Inflammatory macrophage (primary cell): ENCODE measurements around the gene KRT7.
A peak's percentile ranks its signal among the peaks of the same experiment; 100 is the strongest.

ENCODE experiments used
- DNase-seq, 2 donors: peaks; one replicate each; pipeline ENCODE4 v3.0.0-alpha.2; 2020 to 2022

The KRT7 gene

DNA sequence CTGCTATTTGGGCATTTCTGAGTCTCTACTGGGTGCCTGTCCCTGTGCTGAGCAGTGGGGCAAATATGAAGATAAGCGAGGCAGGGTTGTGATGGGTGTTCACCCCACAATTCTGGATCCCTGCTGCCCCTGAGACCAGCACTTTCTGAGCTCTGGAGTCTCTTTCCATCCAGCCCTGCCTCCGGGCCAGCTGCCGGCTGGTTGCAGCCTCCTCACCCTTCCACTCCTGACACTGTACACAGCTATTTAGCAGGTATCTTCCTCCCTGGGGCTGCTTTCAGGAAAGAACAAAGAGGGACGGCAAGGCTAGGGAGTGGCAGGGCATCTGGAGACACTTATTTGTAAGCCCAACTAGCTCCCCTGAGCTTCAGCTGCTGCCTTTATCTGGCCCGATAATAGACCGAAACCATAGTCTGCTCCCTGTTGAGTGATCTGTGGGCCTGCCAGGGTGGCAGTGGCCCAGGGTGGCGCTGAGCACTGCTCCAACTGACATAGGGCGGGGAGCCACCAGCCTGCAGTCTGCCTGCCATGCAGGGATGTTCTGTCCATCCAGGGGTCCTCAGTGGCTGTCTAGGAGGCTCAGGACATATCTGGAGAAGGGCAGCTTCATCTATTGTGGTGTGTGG lies 33.6 kb upstream of the KRT7 start:
- no peak for DNase-seq

DNA sequence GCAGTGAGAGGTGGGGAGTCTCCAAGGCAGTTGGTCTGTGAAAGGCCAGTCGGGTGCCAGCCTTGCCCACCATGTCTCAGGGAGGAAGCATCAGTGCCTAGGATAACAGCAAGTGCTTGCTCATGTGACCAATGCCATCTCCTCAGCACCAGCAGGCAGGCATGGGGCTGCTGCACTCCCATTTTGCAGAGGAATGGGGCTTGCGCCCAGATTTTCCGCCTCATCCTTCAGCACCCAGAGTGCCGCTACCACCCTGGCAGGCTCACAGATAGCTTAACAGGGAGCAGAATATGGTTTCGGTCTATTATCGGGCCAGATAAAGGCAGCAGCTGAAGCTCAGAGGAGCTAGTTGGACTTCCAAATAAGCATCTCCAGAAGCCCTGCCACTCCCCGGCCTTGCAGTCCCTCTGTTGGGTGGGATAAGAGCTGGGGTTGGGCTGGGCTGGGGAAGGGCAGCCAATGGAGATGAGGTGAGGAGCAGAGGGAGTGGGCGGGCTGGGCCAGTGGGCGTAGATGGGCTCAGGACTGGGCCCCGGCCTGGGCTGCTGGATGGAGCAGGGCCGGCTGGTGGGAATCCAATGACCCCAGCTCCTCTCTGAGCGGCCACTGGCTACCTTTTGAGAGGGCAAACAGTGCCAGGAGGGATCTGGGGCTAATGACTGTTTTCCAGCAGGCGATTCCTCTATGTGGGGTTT lies 32.8 kb upstream of the KRT7 start:
- no peak for DNase-seq

DNA sequence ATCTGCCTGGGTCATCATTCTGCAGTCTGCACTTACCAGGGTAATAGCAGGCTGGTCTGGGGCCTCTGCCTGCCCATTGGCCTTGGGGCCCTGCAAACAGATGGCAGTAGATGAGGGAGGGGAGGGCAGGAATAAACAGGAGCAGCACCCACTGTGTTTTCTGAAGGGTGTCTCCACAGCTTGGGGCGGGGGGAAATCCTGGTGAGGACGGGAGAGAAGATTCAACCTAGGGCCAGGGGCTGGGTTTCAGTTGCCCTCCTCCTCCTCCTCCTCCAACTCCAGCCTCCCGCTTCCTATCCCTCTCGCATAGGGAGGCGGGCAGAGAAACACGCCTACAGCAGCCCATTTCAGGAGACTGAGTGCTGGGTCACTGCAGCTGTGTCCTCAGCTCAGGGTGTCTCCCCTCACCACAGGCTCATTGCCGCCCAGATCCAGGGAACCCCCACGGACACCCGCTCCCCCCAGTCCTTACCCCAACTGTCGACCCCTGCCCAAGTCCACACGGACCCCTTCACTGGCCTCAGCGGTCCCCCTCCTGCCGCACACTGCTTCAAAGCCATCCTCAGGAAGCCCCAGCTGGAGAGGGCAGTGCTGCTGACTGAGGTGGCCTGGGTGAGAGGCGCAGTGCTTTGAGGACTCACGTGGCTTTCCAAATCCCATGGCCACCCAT lies 32.1 kb upstream of the KRT7 start:
- DNase-seq, result no peak

DNA sequence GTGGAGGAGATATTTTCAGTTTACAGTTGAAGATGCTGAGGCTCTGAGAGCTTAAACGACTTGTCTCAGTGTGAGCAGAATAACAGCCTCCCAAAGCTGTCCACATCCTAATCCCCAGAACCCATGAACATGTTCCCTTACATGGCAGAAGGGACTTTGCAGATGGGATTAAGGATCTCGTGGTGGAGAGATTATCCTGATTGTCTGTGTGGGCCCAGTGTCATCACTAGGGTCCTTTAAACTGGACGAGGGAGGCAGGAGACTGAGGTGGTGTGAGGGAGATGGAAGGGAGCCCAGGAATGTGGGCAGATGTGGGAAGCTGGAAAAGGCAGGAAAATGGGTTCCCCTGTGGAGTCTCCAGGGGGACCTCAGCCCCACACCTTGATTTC lies 31.6 kb upstream of the KRT7 start:
- no peak for DNase-seq

DNA sequence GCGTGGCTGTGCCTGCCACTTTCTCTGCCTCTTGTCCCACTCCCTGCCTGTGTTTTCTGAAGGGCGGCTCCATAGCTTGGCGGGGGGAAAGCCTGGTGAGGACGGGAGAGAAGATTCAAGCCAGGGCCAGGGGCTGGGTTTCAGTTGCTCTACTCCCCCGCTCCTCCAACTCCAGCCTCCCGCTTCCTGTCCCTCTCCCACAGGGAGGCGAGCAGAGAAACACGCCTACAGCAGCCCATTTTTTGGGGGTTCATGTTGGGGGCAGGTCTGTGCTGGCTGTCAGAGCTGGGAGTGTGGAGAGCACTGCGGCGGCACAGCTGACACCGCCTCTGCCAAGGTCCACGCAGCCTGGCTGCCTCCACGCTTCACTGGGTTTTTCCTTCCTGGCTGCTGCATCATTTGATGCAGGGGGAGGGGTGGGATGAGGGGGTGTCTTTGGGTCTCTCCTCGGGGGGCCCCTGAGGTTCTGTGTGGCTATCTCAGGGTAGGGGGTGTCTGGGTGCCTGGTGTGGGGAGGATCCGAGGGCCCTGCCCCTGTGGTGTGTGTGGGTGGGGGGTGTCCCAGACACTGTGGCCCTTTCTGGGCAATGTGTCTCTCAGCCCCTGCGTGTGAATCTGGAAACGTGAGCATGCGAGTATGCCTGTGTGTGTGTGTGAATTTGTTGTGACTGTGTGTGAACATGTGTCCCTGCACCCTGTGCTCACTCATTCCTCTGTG lies 30.5 kb upstream of the KRT7 start:
- no peak for DNase-seq

DNA sequence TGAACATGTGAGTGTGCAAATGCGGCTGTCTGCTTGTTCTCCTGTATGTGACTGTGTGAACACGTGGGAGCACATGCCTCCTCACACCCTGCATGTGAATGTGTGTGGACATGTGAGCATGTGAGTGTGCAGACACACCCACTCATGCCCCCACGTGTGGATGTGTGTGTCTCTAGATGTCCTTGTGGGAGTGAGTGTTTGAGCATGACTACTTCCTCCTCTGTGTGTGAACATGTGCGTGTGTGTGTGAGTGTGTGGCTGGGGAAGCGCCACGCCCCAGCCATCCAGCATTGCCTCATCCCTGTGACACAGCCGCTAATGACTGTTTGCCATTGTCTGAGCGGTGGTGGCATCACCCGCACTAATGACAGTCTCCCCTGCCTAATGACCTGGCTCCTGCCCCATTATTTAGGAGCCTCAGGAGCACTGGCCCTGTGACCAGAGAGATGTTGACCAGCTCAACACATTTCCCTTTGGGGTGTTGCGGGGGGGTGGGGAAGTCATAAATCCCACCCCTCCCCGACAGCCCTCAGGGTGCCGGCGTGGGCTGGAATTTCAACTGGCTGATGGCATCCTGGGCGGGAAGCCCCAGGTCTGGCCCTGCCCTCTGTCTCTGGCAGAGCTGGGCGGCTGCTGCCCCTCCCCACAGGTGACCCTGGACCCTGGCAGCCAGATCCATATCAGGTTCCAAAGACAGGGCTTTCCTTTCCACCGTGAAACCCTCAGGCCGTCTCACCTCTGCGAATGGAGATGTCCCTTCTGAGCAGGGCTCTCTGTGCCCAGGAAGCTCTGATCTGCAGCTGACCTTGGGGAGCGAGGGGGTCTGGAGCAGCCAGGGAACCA lies 29.7 kb upstream of the KRT7 start:
- peak; percentile 93 to 96 for DNase-seq

DNA sequence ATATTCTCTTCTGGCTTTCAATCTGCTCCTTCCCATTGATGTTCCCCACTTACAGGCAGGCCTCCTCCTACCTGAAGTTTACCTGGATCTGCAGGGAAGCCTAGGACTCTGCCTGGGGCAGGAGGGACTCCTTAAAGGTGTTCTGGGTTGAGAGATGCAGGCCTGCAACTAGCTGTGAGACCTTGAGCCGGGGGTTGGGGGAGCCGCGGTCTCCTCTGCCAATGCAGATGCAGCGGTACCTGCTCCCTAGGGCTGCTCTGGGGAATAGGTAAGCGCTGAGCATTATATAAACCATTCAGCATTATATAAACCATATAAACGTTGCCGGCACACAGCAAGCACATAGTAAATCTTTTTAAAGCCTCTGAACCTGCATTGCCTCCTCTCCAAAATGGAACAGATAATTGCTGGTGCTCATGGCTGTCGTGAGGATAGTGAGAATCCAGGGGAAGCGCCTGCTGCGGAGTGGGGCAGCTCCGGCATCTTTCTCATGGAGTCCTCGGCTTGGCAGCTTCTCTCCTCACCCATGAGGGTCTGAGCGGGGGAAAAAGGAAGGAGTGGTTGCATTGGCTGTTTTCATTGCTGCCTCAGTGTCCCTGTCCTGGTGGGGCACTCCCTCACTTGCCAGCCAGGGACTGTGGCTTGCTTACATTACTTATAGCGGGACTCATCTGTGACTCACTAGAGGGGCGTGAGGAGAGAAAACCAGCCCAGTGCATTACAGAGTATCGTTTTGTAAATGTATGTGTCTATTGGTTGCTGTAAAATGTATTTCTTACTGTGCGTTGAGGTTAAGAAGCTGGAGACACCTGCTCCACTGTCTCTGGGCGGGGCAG lies 28.7 kb upstream of the KRT7 start:
- DNase-seq, result no peak

DNA sequence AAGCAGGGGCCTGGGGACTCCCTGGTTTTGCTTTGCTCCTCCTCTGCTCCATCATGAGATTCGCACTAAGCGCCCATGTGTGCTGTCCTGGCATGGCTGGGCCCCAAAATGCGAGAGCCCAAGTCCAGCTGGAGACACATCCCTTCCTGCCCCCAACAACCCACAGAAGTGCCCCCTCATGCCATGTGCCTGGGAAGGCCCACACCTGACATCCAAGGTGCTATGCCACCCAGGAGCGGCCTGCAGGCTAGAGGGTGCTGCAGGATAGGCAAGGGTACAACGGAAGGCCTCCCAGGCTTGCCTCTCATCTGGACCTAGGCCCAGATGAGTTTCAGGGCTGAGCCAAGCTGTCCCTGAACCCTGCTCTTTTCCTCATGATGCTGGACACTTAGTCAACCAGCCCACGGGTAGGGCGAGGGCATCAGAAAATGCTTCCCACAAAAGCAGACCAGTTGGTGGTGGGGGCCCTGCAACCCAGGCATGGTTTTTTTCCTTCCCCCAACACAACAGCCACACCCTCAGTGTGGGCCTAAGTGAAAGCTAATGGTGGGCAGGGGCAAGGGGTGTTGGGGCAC lies 28.0 kb upstream of the KRT7 start:
- no peak for DNase-seq

DNA sequence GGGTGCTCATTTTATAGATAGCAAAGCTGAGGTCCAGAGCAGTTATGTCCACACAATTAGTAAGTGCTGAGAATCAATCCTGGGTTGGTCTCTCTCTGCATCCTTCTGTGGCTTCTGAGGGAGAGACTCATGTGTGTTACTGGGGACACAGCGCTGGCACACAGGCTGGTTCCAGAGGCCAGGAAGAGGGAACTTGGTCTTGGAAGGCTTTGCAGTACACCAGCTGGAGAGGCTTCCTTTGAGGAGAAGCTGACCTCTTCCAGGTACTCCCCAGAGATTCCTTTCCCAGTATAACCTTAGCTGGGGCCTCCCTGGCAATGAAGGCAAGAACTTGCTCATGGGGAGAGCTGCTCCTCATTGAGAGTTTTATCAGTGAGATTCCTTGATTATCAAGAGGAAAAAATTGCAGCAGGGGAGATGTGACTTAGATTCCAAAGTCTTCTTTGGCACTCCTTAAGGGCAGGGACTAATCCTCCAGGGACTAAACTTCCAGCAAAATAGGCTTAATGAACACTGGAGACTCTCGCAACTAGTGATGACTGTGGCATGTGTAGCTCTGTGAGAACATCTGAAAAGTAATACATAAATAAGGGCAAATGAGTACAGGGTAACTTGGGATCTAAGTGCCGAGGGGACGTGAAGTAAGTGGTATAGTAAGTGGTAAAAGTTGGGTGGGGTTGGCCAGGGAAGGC lies 27.3 kb upstream of the KRT7 start:
- DNase-seq, result no peak

DNA sequence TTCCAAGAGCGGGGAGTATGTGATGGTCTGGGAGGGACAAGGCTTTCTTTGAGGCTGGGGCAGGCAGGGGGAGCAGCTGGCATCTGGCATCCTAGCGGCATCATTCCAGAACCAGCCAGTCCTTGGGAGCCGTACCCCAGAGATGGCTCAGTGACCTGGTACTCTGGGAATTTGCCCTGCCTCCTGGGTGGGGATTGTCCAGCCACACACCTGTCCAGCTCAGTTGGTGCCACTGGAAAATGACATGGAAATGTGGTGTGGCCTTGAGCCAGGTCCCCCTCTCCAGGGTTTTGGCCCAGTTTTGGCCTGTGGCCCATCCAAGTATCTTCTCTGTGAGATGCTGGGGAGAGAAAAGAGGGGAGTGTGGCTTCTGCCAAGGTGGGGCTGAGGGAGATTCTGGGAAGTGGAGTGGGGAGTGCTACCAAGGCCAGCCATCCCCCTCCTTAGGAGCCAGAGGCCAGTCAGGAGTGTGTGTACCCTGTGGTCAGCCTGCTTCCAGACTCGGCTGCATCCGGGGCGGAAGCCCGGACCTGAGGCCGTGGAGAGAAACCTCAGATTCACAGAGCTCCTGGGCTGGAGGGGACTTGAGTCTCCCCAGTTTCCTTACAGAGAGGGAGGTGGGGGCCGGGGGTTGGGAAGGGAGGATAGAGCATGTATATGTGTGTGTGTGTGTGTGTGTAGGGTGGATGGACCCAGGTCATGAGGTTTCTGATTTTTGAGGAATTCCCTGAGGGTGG lies 26.6 kb upstream of the KRT7 start:
- DNase-seq, result no peak

DNA sequence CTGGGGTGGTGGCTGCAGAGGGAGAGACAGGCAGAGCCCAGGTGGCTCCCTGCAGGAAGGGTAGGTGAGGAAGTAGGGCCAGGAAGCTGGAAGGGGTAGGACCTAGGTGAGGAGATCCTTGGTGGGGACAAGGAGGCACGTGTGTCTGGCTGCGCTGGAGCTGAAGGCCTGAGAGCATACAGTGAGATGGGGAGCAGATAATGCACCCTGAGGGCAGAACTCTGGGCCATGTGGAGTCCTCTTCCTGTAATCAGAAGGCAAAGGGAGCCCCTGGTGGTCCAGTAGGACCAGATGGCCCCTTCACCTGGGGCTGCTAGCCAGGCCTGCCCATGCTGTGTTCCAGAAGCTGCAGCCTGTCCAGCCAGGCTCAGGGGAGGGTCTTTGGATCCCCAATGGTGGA lies 25.9 kb upstream of the KRT7 start:
- DNase-seq, result no peak

DNA sequence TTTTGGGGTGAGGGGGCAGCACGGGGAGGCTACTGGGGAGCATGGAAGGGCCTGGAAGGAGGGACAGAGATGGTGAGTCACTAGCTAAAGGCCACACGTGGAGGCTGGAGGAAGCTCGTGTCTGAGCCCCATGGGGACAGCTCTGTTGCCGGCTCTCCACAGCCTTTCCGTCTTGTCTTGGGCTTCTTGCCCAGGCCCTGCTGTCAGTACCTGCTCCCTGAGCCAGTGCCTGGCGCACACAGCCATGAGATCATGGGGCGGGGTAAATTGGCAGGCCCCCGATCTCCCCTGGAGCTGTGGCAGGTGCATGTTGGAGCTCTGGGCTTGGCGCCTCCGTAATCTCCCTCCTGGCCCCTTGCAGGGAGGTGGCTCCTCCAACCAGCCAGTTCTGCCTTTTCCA lies 25.1 kb upstream of the KRT7 start:
- peak; percentile 29 to 55 for DNase-seq

DNA sequence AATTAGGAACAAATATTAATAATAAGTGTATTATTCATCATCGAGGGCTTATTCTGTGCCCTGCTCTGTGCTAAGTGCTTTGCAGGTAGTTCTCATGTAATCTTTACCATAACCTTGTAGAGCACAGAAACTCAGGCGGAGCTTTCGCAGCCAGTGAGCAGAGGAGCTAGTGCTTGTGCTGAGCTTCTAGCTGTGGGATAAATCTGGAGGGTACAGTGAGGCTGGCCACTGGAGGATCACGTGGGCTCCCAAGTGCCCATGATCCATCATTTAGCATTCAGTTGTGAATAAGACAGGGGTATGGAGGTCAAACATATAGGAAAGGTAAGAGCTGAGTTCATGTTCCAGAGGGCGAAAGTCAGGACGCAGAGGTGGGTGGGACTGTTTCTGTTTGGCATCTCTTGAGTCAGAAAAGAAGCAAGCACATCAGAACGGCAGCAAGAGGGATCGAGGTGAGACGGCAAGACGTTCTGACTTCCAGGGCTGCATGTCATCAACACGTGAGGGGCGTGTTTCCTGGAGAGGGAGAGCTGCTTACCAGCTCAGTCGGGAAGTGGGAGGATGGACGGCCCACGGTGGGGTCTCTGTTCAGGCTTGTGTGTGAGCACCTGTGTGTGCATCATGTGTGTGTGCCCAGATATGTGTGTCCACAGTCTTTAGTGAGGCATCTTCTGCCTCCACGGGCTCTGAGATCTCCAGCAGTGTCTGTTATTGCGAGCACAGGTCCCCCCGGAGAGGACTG lies 24.4 kb upstream of the KRT7 start:
- DNase-seq, result no peak

DNA sequence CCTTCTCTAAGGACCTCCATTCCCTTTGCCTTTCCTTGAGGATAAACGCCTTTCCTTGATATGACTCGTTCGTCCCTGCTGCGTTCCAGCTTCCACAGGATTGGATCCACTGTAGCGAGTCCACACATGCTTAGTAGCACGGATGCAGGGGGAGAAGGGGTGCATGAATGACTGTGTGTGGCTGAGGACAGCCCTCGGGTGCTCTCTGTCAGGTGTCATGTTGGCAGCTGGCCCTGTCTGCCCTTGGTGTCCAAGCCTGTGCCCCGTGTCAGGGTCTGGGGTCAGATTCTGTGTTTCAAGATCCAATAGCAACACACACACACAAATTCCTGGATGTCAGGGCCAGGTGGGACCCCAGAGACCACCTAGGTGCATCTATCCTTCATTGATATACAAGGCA lies 23.7 kb upstream of the KRT7 start:
- no peak for DNase-seq

DNA sequence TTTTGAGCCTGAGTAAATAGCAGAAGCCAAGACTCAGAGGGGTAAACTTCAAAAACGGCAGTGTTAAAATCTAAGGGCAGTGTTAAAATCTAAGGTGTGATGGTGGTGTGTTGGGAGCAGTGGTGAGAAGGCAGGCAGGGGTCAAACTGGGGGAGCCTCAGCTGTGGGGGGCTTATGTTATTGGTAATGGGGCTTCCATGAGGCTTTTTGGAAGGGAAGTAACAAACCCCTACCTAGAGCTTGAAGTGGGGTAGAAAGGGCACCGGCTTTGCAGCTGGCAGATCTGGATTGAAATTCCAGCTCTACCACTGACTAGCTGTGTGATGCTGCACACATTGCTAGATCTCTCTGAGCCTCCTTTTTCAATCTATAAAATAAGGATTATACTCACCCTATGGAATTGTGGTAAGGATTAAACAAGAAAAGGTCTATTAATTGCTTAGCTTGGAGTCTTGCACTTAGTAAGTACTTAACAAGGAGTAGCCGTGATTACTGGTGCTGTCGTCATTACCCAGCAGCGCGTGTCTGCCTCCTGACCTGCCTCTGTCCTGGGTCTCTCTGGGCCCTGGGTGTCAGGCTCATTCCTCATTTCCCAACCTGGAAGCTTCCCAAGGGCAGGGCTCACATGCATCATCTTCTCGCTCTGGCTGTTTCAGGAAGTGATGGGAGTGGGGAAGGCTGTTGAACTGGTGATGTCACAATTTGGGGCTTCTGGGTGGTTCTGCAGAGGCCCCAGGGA lies 22.7 kb upstream of the KRT7 start:
- DNase-seq, result peak; percentile 51 to 56

DNA sequence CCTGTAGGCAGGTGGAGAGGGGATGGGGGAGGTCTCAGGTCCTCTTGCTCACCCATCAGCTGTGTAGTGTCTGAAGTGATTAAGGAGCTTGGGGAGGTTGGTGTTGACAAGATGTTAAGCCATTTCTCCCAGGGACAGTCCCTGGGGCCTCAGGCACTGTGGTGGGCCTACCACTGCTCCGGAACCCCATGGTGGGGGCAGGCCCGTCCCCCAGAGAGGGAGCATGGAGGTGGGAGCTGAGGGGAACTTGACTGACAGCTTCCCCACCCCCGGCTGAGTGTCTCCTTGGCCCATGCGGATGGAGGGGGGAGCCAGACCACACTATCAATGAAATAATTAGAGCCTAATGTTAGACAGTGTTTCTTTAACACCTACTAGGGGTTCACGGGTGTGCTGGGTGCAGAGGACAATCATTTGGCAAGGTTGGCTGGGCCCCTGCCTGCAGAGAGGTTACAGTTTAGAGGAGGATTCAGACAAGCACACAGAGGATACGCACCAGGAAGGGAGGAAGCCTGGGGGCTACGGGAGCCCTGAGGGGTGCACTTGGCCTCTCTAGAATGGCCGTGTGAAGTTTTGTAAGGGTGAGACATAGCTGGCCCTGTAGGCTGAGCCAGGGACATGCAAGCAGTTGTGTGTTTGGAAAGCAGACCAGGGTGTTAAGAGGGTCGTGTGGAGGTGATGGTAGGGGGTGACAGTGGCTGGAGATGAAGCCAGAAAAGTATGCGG lies 22.0 kb upstream of the KRT7 start:
- no peak for DNase-seq

DNA sequence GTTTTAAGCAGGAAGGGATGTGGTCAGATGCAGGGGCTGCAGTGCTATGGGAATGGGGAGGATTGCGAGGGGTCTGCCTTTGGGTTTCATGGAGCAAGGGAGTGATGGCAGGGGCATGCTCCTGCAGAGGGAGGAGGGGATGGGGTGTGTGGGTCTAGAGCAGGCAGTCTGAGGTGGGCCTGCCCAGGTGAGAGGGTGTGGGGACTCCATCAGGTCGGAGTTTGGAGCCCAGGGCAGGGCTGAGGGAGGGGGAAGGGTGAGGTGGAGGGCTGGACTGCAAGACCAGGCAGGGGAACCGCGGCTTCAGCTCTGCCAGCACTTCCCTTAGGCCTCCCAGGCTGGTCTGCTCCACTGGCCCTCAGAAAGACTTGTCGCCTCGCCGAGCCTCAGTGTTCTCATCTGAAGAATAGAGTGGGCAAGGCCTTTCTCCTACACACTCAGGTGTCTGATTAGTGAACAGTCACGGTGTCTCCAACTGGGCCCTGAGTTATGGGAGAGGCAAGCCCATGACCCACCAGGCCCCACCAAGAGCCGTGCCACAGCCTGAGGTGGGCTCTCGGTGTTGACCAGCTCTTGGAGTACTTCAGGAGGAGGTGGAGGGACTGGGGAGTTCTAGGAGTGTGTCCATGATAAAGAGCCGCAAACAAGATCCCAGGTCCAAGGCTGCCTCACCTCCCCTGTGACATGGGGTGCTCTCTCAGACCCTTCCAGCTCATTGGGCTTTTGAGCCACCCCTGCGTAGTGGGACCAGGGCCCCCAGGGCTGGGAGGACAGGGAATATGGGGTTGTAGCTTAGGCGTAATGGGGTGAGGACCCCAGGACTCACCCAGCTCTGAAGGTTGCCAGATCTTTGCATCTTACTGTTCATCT lies 21.1 kb upstream of the KRT7 start:
- DNase-seq, result no peak
